ENCODE measurements around the gene RABGGTA. TPM values are rescaled to one million over a fixed set of nuclear protein-coding genes. Genes with fewer than 3 reads are reported as not detected.

Gene RABGGTA
- total and polyA plus RNA-seq, 2 donors (not counting 1 experiment from before 2014, with no cell fraction given) = 70.1 to 159 TPM

GRCh38 chr14:24291446-24292117 is 20.2 kb upstream of the RABGGTA start:
- H3K36me3 ChIP-seq (replicated peaks in 1 of 2; ENCODE audit: control extremely low read depth in 1 of 2, control insufficient read depth in 1 of 2, extremely low read depth in 1 of 2, insufficient read depth in 2 of 2, low read length in 1 of 2) = peaks cover 13 to 58% of the 10 kb centered on the region in 2 experiments
- CTCF ChIA-PET = interaction anchor here (1.2 to 5.1 kb wide), 7 partner anchors 10 to 146 kb away, joined by 3 to 41 read pairs (median 14); partner anchors contain the start of genes CIDEB, LTB4R2, RABGGTA and TINF2
- H3K27ac Mint-ChIP-seq = no peak overlapping the region
- TF ChIP-seq CTCF (IDR thresholded peaks at IDR 0.05) (no peak), EZH2 (IDR thresholded peaks at IDR 0.05; ENCODE audit: borderline replicate concordance, insufficient read depth, low read depth, low read length, poor library complexity, severe bottlenecking) (no peak)
- no peak overlapping the region for H3K4me3 ChIP-seq (ENCODE audit: control extremely low read depth in 1 of 5, extremely low read depth in 1 of 5, insufficient read depth in 1 of 5, low read depth in 2 of 5, low read length in 4 of 5)
- H3K4me3 Mint-ChIP-seq = no peak overlapping the region
- no peak overlapping the region for H3K9ac ChIP-seq (ENCODE audit: low read length)
- no peaks in the 10 kb centered on the region for H3K9me3 ChIP-seq (ENCODE audit: control extremely low read depth in 1 of 3, control insufficient read depth in 2 of 3, insufficient read depth in 1 of 3, low read length in 2 of 3)
- DNase-seq (no peak), ATAC-seq (ENCODE audit: low read depth) (no peak)
- H3K4me1 ChIP-seq (ENCODE audit: control insufficient read depth in 2 of 2, insufficient read depth in 2 of 2, low read length in 2 of 2) = peaks cover 12 to 20% of the 10 kb centered on the region in 2 donors
- H3K4me2 ChIP-seq (replicated peaks; ENCODE audit: low read depth, low read length, poor library complexity, severe bottlenecking) = no peak overlapping the region
- H3K27me3 Mint-ChIP-seq = no peaks in the 10 kb centered on the region
- peaks cover 20% of the 10 kb centered on the region for H3K4me1 Mint-ChIP-seq
- H3K9me3 Mint-ChIP-seq (ENCODE audit: insufficient read depth) = no peaks in the 10 kb centered on the region
- no peak overlapping the region for H2AFZ ChIP-seq (ENCODE audit: insufficient read depth, low read depth, low read length, poor library complexity, severe bottlenecking)
- WGBS (ENCODE audit: insufficient coverage) = 92% methylated on average over 2 of the region's 3 CpGs
- no peak overlapping the region for H3K27ac ChIP-seq (ENCODE audit: low read length in 2 of 2)
- POLR2A ChIA-PET = interaction anchor here (1.0 to 1.2 kb wide), 3 partner anchors 20 to 49 kb away, joined by 3 read pairs; partner anchors contain the start of genes LTB4R and TINF2
- H3K27me3 ChIP-seq (replicated peaks in 1 of 4; ENCODE audit: control extremely low read depth in 1 of 4, control insufficient read depth in 3 of 4, insufficient read depth in 4 of 4, low read length in 3 of 4) = no peaks in the 10 kb centered on the region
- intact Hi-C loops (cut with micrococcal nuclease) = no loop called here
- no peaks in the 10 kb centered on the region for H4K20me1 ChIP-seq (ENCODE audit: control insufficient read depth, insufficient read depth, low read length, poor library complexity, severe bottlenecking)
- H3K79me2 ChIP-seq (ENCODE audit: control insufficient read depth, insufficient read depth, low read length) = peaks cover 13% of the 10 kb centered on the region

GRCh38 chr14:24290746-24291145 is 19.3 kb upstream of the RABGGTA start:
- no peak overlapping the region for H3K27ac Mint-ChIP-seq
- no peaks in the 10 kb centered on the region for H3K27me3 ChIP-seq (replicated peaks in 1 of 4; ENCODE audit: control extremely low read depth in 1 of 4, control insufficient read depth in 3 of 4, insufficient read depth in 4 of 4, low read length in 3 of 4)
- intact Hi-C loops (cut with micrococcal nuclease) = no loop called here
- no peak for TF ChIP-seq EZH2 (IDR thresholded peaks at IDR 0.05; ENCODE audit: borderline replicate concordance, insufficient read depth, low read depth, low read length, poor library complexity, severe bottlenecking)
- TF ChIP-seq CTCF (IDR thresholded peaks at IDR 0.05) = no peak
- H3K27ac ChIP-seq (ENCODE audit: low read length in 2 of 2) = no peak overlapping the region
- H3K4me2 ChIP-seq (replicated peaks; ENCODE audit: low read depth, low read length, poor library complexity, severe bottlenecking) = no peak overlapping the region
- ChIA-PET CTCF (interaction anchor here (1.2 to 5.1 kb wide), 8 partner anchors 7 to 147 kb away, joined by 3 to 41 read pairs (median 11); partner anchors contain the start of genes CIDEB, LTB4R2, MDP1 and RABGGTA), POLR2A (interaction anchor here (0.9 to 2.0 kb wide), 4 partner anchors 13 to 48 kb away, joined by 3 to 5 read pairs (median 4); partner anchors contain the start of genes RABGGTA and TINF2)
- no peak overlapping the region for H2AFZ ChIP-seq (ENCODE audit: insufficient read depth, low read depth, low read length, poor library complexity, severe bottlenecking)
- ATAC-seq (ENCODE audit: low read depth) (no peak), DNase-seq (no peak)
- no peak overlapping the region for H3K9ac ChIP-seq (ENCODE audit: low read length)
- peaks cover 11 to 52% of the 10 kb centered on the region in 2 experiments for H3K36me3 ChIP-seq (replicated peaks in 1 of 2; ENCODE audit: control extremely low read depth in 1 of 2, control insufficient read depth in 1 of 2, extremely low read depth in 1 of 2, insufficient read depth in 2 of 2, low read length in 1 of 2)
- H3K4me1 ChIP-seq (ENCODE audit: control insufficient read depth in 2 of 2, insufficient read depth in 2 of 2, low read length in 2 of 2) = peaks cover 10 to 18% of the 10 kb centered on the region in 2 donors
- no peaks in the 10 kb centered on the region for H3K9me3 ChIP-seq (ENCODE audit: control extremely low read depth in 1 of 3, control insufficient read depth in 2 of 3, insufficient read depth in 1 of 3, low read length in 2 of 3)
- no peaks in the 10 kb centered on the region for H4K20me1 ChIP-seq (ENCODE audit: control insufficient read depth, insufficient read depth, low read length, poor library complexity, severe bottlenecking)
- peaks cover 13% of the 10 kb centered on the region for H3K79me2 ChIP-seq (ENCODE audit: control insufficient read depth, insufficient read depth, low read length)
- no peak overlapping the region for H3K4me3 Mint-ChIP-seq
- 92% methylated on average over 3 of the region's 9 CpGs for WGBS (ENCODE audit: insufficient coverage)
- no peaks in the 10 kb centered on the region for H3K9me3 Mint-ChIP-seq (ENCODE audit: insufficient read depth)
- no peak overlapping the region for H3K4me3 ChIP-seq (ENCODE audit: control extremely low read depth in 1 of 5, extremely low read depth in 1 of 5, insufficient read depth in 1 of 5, low read depth in 2 of 5, low read length in 4 of 5)
- peaks cover 14% of the 10 kb centered on the region for H3K4me1 Mint-ChIP-seq
- H3K27me3 Mint-ChIP-seq = no peaks in the 10 kb centered on the region
